Lower leg skin (tissue), 4 donors: ENCODE measurements around the gene AP1G2. TPM values are rescaled to one million over a fixed set of nuclear protein-coding genes. Genes with fewer than 3 reads are reported as not detected.
A peak's percentile ranks its signal among the peaks of the same experiment; 100 is the strongest.
"Not testable (repeated sequence)": the region's sequence is repeated elsewhere in the genome, so short reads cannot be mapped to it uniquely, and the experiment has no call there.

ENCODE experiments used
- DNase-seq, 2 donors: peaks; one replicate each; pipeline ENCODE4 v3.0.0-alpha.2; 2019; ENCODE audit warnings: low spot score in 2 of 2
- H3K4me3 ChIP-seq: fragments of 200-600 bp; sonication (generic); 2 replicates; pipeline ENCODE4 v1.5.1; 2017; ENCODE audit warnings: mild to moderate bottlenecking, low read depth; ENCODE audit not compliant: poor library complexity, severe bottlenecking
- POLR2A ChIP-seq, 2 donors: fragments of 450-650 bp; IDR thresholded peaks; one replicate each; pipeline ENCODE4 v1.6.1; 2016 to 2017; ENCODE audit warnings: antibody characterized with exemption in 2 of 2, mild to moderate bottlenecking in 1 of 2, moderate library complexity in 1 of 2
- WGBS, 2 donors: methylation state at CpG; one replicate each; pipeline ENCODE4 v1.1.5; 2018; 5-methylcytosine and 5-hydroxymethylcytosine counted together
- intact Hi-C: fragments of 100-400 bp; cut with DNase I; formaldehyde crosslinking; loops from one replicate; pipeline ENCODE4 v1.15.0; 2023; ENCODE audit warnings: low total_unique reads
- total RNA-seq, 4 donors: library from RNA; depleted of rRNA; stranded (reverse); fragments of >200 nt; gene quantifications; one replicate each; pipeline ENCODE4 v1.1.0, GENCODE V29; 2016
- TF ChIP-seq, protein P1 (sequence below), 3 donors: fragments of 450-650 bp; IDR thresholded peaks; one replicate each; pipeline ENCODE4 v1.5.1; 2016; ENCODE audit warnings: antibody characterized with exemption in 3 of 3, mild to moderate bottlenecking in 3 of 3, moderate library complexity in 2 of 3

Gene AP1G2
- total RNA-seq, 4 donors from 2014 or later = 113 to 206 (median 141) TPM

DNA sequence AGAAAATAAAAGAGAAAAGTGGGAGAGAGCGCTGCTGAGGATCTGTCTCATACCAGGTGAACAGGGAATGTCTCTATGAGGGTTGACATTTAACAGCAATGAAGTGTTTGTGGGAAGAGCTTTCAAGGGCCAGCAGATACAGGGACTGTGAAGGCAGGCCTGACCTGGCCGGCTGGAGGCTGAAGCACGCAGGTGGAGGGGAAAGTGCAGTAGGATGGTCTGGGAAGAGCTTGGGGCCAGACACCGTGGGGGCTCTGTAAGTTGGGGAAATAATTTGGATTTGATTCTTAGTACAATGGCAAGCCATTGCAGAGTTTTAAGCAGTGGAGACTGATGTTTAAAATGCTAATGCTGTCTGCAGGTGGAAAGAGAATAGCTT, 44.8 kb upstream of the AP1G2 start:
- WGBS, 2 donors = 76 to 82% methylated on average over 4 of the region's 4 CpGs
- H3K4me3 ChIP-seq = no peak overlapping the region
- DNase-seq = no peak
- no peak for TF ChIP-seq POLR2A (IDR thresholded peaks at IDR 0.05)
- TF ChIP-seq, protein P1, sequence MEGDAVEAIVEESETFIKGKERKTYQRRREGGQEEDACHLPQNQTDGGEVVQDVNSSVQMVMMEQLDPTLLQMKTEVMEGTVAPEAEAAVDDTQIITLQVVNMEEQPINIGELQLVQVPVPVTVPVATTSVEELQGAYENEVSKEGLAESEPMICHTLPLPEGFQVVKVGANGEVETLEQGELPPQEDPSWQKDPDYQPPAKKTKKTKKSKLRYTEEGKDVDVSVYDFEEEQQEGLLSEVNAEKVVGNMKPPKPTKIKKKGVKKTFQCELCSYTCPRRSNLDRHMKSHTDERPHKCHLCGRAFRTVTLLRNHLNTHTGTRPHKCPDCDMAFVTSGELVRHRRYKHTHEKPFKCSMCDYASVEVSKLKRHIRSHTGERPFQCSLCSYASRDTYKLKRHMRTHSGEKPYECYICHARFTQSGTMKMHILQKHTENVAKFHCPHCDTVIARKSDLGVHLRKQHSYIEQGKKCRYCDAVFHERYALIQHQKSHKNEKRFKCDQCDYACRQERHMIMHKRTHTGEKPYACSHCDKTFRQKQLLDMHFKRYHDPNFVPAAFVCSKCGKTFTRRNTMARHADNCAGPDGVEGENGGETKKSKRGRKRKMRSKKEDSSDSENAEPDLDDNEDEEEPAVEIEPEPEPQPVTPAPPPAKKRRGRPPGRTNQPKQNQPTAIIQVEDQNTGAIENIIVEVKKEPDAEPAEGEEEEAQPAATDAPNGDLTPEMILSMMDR (IDR thresholded peaks at IDR 0.05) = no peak
- intact Hi-C loops = no loop called here

DNA sequence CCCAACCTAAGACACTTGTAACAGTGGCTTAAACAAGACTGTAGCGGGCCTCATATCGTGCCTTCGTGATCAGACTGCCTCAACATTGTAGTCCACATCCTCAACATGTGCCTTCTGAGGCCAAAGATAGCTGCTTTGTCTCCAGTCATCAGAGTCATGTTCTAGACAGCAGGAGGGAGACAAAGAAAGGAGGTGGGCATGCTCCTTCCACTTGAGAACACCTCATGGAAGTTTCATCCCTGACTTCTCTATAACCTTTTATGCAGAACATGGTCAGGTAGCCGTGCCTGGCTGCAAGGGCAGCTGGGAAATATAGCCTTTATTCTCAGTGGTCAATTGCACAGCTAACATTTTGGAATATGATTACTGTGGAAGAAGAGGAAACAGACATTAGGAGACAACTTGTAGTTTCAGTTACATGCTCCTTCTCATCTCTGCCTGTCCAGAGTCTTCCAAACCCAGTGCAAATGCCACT, 43.3 kb upstream of the AP1G2 start:
- no peak for TF ChIP-seq POLR2A (IDR thresholded peaks at IDR 0.05)
- TF ChIP-seq, protein P1 (IDR thresholded peaks at IDR 0.05) = no peak
- 58% methylated on average over 4 of the region's 4 CpGs for WGBS, 2 donors

DNA sequence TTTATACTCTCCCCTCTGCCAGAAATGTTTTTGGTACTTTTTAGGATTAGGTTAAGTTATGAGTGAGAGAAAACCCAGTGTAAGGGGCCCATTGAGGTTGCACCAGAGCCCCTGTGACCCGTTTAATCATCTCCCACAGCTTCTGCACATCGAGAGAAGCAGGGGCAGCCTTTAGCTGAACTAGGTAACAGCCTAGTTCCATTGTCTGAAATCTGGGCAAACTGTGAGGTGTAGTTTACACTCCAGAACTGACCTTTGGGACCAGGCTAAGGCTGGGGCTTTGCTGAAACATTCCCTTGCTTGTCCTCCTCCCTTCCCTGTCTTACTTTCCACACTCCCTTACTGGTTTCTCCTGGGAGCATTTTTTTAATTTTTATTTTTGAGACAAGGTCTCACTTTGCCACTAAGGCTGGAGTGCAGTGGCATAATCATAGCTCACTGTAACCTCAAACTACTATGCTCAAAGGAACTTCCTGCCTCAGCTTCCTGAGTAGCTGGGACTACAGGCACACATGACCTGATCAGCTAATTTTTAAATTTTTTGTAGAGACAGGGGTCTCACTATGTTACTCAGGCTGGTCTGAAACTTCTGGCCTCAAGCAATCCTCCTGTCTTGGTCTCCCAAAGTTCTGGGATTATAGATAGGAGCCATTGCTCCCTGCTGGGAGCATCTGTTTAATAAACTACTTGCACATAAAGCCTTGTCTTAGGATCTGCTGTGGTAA, 42.7 kb upstream of the AP1G2 start:
- no peak overlapping the region for H3K4me3 ChIP-seq
- intact Hi-C loops = no loop called here
- TF ChIP-seq POLR2A (IDR thresholded peaks at IDR 0.05) = no peak
- TF ChIP-seq, protein P1 (IDR thresholded peaks at IDR 0.05) = no peak
- DNase-seq = peak in 1 of 2 donors; percentile 9
- 64 to 73% methylated on average over 2 of the region's 2 CpGs for WGBS, 2 donors

More for the DNA sequence above, 43.3 kb upstream of the AP1G2 start:
- H3K4me3 ChIP-seq = no peak overlapping the region
- DNase-seq = peak in 1 of 2 donors; percentile 26
- intact Hi-C loops = no loop called here

DNA sequence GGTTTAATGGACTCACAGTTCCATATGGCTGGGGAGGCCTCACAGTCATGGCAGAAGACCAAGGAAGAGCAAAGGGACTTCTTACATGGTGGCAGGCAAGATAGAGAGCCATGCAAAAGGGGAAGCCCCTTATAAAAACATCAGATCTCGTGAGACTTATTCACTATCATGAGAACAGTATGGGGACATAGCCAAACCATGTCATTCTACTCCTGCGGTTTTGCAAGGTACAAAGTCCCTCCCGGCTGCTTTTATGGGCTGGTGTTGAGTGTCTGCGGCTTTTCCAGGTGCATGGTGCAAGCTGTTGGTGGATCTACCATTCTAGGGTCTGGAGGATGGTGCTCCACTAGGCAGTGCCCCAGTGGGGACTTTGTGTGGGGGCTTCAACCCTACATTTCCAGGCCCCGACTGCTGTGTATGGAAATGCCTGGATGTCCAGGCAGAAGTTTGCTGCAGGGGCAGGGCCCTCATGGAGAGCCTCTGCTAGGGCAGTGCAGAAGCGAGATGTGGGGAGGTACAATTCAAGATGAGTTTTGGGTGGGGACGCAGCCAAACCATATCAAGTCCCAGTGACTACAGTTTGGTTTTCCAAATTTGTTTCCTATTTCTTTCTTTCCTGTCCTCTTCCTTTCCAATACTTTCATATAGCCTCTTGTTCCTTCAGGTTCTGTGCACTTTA, 42.0 kb upstream of the AP1G2 start:
- intact Hi-C loops = not testable (repeated sequence)
- DNase-seq = peak in 1 of 2 donors; percentile 54
- 61 to 64% methylated on average over 7 of the region's 7 CpGs for WGBS, 2 donors

GRCh38 chr14:23609001-23609400, 41.4 kb upstream of the AP1G2 start:
- TF ChIP-seq POLR2A (IDR thresholded peaks at IDR 0.05) = no peak
- TF ChIP-seq, protein P1 (IDR thresholded peaks at IDR 0.05) = no peak
- intact Hi-C loops = no loop called here
- H3K4me3 ChIP-seq = no peak overlapping the region
- no peak for DNase-seq
- 85 to 91% methylated on average over 3 of the region's 3 CpGs for WGBS, 2 donors

More for the DNA sequence above, 42.0 kb upstream of the AP1G2 start:
- H3K4me3 ChIP-seq = not testable (repeated sequence)
- TF ChIP-seq, protein P1 (IDR thresholded peaks at IDR 0.05) = peak in 1 of 3 donors; percentile 21
